Stimulated activated CD4-positive, alpha-beta T cell treated with anti-CD3 and anti-CD28 coated beads, Interleukin-12 subunit alpha, Interleukin-12 subunit beta, amount 100 ng/mL, for 48 hours (primary cell): Measurements from ENCODE around the gene APOBEC3C.
"Not testable (repeated sequence)": the region's sequence is repeated elsewhere in the genome, so short reads cannot be mapped to it uniquely, and the experiment has no call there.

ENCODE experiments used
- DNase-seq, 3 donors: peaks; one replicate each; pipeline ENCODE4 v3.0.0-alpha.2; 2020; ENCODE audit warnings: low read depth in 2 of 3, low spot score in 1 of 3

Gene APOBEC3C

DNA sequence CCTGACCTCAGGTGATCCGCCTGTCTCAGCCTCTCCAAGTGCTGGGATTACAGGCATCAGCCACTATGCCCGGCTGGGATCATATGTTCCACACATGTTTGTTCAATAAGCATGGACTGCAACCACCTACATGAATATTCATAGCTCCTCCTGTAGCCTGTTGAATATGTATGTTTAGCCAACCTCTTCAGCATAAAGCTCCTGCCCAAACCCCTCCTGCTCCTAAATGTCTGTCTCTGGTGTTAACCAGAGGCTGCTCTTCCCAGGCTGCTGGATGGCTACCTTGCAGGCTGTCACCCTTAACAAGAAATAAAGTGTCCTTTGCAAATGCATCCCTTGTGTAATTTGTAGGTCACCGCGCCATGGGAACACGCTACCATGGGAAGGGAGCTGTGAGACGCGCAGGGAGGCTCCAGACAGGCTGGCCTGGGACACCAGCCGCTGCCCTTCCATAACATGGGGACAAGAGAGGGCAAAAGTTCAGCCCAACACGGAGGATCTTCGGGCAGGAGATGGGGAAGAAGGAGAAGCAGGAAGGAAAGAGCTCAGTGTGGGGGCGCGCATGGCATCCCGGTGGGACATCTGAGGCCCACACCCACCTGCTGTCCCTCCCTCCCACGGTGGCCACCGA lies 6.1 kb downstream of the APOBEC3C start:
- DNase-seq, result not testable (repeated sequence)

DNA sequence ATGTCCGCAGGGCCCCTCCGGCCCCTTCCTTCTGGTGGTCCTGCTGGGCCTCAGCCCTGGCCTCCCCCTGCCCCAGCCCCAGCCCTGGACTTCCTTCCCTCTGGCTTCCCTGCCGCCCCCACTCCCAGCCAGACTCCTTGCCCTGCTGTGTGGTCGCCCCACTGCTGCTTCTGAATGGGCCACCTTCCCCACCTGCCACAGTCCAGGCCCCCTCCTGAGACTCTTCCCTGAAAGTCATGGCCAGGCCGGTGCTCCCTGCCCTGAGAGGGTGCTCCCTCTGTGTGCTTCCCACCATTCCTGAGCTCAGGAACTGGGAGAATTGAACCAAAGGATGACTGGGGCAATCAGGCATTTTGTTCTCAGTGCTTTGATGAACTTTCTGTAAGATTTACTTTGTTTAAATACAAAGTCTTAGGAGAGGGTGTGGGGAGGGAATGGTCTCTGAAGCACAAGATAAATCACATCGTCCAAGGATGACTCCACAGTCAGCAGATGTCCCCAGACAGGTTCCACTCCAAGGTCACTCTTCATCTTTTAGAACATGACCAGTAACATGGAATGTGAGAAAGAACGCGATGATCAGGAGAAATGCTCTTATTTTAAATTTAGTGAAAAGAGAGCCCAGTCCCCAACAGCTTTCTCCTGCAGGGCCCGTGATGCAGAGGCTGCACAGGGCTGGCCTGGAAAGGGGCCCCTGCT lies 7.6 kb downstream of the APOBEC3C start:
- DNase-seq, result no peak

DNA sequence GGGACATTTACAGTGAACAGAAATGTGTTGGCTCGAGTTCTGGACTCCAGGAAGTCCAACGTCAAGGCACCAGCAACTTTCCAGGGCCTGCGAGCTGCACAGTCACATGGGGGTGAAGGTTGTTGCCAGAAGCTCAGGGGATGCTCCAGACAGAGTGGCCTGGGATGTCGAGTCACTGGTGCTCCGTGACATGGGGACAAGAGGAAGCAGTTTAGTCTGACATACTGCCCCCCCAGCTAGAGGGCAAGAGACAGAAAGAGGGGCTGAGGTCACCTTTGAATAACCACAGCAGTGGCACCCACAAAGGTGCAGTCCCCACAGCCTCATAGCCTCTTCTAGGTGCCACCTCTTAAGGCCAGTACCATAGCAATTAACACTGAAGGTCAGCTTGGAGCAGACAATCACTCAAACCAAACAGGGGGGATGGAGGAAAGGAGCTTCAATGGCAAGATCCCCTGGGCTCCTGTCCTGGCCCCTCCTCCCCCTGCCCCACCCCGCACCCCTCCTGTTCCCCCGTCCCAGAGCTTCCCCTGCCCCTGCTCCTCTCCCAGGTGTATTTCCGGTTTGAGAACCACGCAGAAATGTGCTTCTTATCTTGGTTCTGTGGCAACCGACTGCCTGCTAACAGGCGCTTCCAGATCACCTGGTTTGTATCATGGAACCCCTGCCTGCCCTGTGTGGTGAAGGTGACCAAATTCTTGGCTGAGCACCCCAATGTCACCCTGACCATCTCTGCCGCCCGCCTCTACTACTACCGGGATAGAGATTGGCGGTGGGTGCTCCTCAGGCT lies 10.7 kb downstream of the APOBEC3C start:
- no peak for DNase-seq

DNA sequence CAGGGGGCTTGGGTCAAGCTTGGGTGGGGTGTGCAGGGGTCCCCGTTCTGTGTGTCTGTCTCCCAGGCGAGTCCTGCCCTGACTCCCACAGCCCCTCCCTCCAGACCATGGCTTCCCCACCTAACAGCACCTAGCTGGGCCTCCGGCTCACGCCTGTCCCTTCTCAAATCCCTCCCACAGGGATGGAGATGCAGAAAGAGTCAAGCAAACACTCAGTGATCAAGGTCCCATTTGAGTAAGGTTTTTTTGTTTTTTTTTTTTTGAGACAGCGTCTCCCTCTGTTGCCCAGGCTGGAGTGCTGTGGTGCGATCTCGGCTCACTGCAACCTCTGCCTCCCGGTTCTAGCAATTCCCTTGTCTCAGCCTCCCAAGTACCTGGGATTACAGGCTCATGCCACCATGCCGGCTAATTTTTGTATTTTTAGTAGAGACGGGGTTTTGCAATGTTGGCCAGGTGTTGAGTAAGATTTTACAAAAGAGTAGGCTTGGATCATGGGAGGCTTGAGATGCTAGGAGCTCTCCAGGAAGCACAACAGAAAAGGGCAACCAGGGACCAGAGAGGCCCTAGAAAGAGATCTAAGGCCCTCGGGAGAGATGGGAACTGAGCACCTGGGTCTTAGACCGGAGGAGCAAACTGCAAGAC lies 12.6 kb downstream of the APOBEC3C start:
- DNase-seq, result no peak

DNA sequence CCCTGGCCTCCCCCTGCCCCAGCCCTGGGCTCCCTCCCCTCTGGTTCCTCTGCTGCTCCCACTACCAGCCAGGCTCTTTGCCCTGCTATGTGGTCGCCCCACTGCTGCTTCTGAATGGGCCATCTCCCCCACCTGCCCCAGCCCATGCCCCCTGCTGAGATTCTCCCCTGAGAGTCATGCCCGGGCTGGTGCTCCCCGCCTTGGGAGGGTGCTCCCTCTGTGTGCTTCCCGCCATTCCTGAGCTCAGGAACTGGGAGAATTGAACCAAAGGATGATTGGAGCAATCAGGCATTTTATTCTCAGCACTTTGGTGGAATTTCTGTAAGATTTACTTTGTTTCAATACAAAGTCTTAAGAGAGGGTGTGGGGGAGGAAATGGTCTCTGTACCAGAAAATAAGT lies 13.7 kb downstream of the APOBEC3C start:
- DNase-seq, result no peak

DNA sequence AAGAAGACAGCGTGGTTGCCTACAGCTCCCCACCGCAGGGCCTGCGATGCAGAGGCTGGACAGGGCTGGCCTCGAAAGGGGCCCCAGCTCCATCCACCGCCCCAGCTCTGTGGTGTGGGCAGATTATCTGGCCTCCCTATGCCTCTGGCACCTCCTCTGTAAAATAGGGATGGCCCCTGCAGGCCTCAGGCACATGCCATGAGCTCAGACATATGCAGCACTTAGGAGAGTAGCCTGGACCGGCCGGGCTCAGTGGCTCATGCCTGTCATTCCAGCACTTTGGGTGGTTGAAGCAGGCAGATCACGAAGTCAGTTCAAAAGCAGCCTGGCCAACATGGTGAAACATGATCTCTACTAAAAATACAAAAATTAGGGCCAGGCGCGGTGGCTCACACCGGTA lies 14.2 kb downstream of the APOBEC3C start:
- no peak for DNase-seq

DNA sequence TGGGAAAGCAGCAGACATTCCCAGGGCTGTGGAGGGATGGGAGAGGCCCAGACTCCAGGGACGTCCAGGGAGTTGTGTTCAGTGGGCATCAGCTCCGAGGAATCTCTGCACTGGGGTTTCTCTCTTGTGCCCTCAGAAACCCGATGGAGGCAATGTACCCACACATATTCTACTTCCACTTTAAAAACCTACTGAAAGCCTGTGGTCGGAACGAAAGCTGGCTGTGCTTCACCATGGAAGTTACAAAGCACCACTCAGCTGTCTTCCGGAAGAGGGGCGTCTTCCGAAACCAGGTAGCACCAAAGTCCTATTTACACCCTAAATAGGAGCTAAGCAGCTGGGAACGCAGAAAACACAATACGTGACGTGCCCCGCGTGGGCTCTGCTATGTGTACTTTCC lies 15.2 kb downstream of the APOBEC3C start:
- DNase-seq, result no peak

DNA sequence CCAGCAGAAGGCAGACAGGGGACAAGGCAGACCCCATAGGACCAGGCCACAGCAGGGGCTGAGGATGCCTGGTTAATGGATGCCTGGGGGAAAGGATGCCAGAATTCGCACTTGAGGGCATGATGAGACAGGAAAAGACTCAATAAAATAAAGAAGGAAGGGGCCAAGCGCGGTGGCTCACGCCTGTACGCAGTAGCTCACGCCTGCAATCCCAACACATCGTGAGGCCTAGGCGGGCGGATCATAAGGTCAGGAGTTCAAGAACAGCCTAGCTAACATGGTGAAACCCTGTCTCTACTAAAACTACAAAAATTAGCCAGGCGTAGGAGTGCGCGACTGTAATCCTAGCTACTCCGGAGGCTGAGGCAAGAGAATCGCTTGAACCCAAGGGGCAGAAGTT lies 16.6 kb downstream of the APOBEC3C start:
- DNase-seq, result no peak

DNA sequence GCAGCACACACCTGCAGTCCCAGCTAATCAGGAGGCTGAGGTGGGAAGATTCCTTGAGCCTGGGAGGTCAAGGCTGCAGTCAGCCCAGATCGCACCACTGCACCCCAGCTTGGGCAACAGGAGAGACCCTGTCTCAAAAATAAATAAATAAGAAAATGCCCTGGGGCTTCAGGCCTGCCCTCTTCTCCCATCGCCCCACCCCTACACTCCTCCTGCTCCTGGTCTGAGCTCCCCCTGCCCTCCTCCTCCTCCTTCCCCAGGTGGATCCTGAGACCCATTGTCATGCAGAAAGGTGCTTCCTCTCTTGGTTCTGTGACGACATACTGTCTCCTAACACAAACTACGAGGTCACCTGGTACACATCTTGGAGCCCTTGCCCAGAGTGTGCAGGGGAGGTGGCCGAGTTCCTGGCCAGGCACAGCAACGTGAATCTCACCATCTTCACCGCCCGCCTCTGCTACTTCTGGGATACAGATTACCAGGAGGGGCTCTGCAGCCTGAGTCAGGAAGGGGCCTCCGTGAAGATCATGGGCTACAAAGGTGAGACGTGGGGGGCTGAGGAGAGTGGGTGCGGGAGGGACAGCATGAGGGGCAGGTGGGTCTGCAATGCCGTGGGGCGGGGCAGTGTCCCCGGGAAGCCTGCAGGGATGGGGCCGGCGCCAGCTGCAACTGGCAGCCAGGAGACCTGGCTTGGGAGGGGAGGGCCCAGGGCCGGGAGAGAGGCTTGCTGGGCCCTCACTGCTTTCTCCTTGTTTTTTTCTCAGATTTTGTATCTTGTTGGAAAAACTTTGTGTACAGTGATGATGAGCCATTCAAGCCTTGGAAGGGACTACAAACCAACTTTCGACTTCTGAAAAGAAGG lies 17.6 kb downstream of the APOBEC3C start:
- DNase-seq, result not testable (repeated sequence)

DNA sequence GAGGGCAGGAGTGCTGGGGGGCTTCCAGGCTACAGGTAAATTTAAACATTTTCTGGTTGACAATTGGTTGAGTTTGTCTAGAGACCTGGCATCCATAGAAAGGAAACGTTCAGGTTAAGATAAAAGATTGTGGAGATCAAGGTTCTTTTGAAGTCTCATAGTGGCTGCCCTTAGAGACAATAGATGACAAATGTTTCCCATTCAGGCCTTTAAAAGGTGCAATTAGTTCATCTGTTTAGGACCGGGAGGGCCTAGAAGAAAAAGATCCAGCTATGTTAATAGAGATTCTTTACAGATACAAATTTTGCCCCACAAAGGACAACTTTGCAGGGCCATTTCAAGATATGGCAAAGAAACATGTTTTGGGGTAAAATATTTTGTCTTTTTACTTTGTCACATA lies 23.0 kb downstream of the APOBEC3C start:
- DNase-seq, result not testable (repeated sequence)

DNA sequence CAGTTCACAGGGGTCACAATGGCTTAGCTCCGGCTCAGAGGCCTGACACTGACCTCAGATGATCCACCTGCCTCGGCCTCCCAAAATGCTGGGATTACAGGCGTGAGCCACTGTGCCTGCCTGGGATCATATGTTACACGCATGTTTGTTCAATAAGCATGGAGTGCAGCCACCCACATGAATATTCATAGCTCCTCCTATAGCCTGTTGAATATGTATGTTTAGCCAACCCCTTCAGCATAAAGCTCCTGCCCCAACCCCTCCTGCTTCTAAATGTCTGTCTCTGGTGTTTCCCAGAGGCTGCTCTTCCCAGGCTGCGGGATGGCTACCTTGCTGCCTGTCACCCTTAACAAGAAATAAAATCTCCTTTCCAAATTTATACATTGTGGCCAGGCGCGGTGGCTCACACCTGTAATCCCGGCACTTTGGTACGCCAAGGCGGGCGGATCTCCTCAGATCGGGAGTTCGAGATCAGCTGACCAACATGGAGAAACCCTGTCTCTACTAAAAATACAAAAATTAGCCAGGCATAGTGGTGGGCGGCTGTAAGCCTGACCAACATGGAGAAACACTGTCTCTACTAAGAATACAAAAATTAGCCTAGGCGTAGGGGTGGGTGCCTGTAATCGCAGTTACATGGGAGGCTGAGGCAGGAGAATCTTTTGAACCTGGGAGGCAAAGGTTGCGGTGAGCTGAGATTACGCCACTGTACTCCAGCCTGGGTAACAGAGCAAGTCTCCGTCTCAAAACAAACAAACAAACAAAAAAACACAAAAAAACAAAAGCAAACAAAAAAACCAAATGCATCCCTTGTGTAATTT lies 25.5 kb downstream of the APOBEC3C start:
- DNase-seq, result no peak

DNA sequence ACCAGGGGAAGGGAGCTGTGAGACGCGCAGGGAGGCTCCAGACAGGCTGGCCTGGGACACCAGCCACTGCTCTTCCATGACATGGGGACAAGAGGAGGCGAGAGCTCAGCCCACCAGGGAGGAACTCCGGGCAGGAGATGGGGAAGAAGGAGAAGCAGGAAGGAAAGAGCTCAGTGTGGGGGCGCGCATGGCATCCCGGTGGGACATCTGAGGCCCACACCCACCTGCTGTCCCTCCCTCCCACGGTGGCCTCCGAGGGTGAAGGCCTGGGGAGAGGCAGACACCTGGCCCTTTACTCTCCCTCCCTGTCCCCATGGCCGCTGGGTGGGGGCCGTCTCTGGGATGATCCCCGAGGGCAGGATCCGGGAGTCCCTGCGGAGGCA lies 26.1 kb downstream of the APOBEC3C start:
- DNase-seq, result not testable (repeated sequence)

DNA sequence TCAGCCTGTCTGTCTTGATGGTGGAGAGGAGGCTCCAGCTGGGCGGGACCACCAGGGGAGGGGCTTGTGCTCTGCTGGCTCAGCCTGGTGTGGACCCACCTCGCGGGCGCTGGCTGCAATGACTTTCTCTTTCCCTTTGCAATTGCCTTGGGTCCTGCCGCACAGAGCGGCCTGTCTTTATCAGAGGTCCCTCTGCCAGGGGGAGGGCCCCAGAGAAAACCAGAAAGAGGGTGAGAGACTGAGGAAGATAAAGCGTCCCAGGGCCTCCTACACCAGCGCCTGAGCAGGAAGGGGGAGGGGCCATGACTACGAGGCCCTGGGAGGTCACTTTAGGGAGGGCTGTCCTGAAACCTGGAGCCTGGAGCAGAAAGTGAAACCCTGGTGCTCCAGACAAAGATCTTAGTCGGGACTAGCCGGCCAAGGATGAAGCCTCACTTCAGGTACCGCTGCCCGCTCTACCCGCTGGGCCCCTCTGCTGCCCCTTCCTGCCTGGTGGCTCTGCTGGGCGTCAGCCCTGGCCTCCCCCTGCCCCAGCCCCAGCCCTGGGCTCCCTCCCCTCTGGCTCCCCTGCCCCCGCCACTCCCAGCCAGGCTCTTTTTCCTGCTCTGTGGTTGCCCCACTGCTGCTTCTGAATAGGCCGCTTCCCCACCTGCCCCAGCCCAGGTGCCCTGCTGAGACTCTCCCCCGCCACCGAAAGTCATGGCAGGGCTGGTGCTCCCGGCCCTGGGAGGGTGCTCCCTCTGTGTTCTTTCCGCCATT lies 26.7 kb downstream of the APOBEC3C start, which contains the start of gene APOBEC3F:
TSS of gene APOBEC3F (plus strand) at position 327 of the 759 bp plus-strand sequence. CDS start at position 424, 97 bp downstream.
- peak in 2 of 3 donors; percentile 41 to 47 for DNase-seq

DNA sequence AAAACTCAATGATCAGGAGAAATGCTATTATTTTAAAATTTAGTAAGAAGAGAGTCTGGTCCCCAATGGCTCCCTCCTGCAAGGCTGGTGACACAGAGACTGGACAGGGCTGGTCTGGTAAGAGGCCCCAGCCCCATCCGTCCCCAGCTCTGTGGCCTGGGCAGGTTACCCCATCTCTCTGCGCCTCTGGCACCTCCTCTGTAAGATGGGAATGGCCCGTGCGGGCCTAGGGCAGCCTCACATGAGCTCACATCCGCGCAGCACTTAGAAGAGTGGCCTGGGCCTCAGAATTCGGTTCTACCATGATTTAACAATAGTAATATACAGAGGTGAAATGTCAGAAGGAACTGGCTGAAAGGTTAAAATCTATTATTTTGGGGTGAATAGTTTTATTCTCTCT lies 27.9 kb downstream of the APOBEC3C start:
- DNase-seq, result no peak

DNA sequence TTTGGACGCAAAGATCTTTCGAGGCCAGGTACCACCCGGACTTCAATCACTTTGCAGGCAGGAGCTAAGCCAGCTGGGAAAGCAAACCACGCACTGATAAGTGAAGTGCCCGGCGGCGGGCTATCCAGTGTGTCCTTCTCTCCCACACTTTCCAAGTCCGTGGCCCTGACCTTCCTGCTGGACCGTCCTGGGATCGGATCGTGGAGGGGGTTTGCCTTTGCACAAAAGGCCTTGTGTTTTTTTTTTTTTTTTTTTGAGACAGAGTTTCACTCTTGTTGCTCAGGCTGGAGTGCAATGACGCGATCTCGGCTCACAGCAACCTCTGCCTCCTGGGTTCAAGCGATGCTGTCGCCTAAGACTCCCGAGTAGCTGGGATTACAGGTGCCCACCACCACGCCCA lies 29.0 kb downstream of the APOBEC3C start:
- DNase-seq, result not testable (repeated sequence)

DNA sequence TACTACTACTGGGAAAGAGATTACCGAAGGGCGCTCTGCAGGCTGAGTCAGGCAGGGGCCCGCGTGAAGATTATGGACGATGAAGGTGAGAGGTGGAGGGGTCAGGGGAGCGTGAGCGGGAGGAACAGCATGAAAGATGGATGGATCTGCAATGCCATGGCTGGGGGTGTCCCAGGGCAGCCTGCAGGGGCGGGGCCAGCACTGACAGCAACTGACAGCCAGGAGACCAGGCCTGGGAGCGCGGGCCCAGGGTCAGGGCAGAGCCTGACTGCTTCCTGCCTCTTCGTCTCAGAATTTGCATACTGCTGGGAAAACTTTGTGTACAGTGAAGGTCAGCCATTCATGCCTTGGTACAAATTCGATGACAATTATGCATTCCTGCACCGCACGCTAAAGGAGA lies 31.1 kb downstream of the APOBEC3C start:
- not testable (repeated sequence) for DNase-seq

DNA sequence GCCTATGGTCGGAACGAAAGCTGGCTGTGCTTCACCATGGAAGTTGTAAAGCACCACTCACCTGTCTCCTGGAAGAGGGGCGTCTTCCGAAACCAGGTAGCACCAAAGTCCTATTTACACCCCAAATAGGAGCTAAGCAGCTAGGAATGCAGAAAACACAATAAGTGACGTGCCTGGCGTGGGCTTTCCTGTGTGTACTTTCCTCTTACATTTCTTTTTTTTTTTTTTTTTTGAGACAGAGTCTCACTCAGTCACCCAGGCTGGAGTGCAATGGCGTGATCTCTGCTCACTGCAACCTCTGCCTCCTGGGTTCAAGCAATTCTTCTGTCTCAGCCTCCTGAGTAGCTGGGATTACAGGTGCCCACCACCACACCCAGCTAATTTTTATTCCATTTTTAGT lies 35.4 kb downstream of the APOBEC3C start:
- not testable (repeated sequence) for DNase-seq

DNA sequence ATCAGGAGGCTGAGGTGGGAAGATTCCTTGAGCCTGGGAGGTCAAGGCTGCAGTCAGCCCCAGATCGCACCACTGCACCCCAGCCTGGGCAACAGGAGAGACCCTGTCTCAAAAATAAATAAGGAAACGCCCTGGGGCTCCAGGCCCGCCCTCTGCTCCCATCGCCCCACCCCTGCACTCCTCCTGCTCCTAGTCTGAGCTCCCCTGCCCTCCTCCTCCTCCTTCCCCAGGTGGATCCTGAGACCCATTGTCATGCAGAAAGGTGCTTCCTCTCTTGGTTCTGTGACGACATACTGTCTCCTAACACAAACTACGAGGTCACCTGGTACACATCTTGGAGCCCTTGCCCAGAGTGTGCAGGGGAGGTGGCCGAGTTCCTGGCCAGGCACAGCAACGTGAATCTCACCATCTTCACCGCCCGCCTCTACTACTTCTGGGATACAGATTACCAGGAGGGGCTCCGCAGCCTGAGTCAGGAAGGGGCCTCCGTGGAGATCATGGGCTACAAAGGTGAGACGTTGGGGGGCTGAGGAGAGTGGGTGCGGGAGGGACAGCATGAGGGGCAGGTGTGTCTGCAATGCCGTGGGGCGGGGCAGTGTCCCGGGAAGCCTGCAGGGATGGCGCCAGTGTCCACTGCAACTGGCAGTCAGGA lies 37.9 kb downstream of the APOBEC3C start:
- not testable (repeated sequence) for DNase-seq
